UCSD-AML1 (cell line): ENCODE measurements around the gene CYFIP1.

ENCODE experiments used
- DNase-seq: peaks from one replicate; lab custom pipeline; 2025; ENCODE audit not compliant: unreplicated experiment; lab: John Stamatoyannopoulos, UW

The CYFIP1 gene

GRCh38 chr15:22918596-22919140, 61.5 kb downstream of the CYFIP1 start:
- DNase-seq = no peak

GRCh38 chr15:22918056-22918455, 62.1 kb downstream of the CYFIP1 start:
- DNase-seq = no peak

DNA sequence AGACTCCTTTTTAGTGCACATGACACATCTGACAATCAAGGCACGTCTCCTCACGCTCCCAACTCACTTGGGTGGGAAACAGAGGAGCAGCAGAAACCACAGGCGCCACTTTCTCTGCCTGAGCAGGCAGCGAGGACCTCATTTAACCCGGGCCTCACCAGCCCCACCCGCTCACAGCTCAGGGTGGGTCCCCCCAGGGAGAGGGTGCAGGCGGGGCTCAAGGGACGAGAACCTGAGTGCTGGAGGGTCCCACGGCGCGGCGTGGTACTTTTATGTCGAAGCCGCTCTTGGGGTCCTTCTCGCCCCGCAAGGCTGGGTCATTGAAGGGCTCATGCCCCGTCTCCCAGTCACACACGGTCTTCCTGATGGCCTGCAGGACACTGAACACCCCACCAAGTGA, 62.6 kb downstream of the CYFIP1 start:
- DNase-seq = no peak

GRCh38 chr15:22916606-22917350, 63.4 kb downstream of the CYFIP1 start:
- DNase-seq = no peak

- no peak for DNase-seq
Observed at GRCh38 chr15:22915866-22916515, 64.2 kb downstream of the CYFIP1 start.

DNA sequence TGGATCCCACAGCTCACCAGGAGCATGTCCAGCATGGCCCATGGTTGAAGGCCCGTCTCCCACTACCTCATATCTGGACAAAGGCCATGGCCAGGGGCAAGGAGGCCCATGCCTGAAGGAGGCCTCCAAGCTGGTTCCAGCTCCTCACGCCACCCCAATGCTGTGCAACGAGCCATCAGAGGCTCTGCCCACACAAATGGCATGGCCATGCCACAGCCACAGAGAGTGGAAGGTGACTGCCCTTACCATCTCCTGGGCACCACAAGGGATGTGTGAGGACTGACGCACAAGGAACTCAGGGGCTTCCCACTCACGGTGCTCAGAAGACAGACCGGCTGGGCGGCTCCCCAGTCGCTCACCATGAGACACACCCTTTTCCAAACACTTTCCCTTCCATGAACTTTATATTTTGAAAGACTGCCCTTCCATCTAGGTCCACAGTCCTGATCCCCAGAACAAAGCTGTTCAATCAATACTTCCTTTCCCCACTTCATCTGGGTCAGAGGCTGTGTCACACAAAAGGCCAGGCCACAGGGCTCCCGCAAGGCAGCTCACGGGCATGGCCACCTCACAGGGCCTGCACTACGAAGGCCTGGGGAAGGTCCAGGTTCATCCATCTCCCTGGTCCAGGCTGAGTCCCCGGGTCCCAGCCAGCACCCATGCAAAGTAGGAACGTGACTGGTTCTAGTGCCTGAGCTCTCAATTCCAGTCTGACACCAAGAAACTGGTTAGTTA, 66.4 kb downstream of the CYFIP1 start:
- DNase-seq = no peak

GRCh38 chr15:22912256-22912655, 67.9 kb downstream of the CYFIP1 start:
- no peak for DNase-seq

DNA sequence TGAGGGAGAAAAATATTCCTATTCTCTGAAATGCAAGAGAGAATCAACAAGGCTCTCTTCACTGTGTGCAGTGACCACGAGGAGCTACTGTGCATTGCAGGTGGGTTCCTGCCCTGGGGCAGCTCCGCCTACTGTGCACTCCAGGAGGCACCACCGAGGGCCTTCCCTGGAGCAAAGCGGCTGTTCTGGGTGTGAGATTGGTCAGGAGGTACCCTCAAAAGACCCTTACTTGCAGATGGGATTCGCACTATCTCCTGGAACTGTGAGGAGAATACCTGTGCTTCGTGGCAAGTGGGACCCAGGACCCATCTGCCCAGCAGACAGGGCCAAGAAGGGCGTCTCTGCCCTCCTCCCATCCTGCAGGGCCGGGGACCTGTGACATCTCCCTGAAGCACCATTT, 68.9 kb downstream of the CYFIP1 start:
- no peak for DNase-seq

DNA sequence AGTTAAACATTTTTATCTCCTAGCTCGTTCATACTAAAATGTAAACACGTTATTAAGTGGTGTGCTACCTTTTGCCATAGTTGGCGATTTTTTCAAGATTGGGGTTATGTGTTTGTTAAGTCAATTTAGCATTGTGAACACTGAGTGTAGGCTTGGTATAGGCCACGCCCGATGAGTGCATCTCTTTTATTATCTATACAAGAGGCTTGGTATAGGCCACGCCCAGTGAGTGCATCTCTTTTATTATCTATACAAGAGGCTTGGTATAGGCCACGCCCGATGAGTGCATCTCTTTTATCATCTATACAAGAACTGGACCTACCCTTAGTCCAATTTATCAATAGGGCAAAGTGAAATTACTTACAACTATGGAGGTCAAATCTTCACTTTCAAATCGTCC, 71.3 kb downstream of the CYFIP1 start:
- DNase-seq = no peak

- DNase-seq = no peak
Observed at GRCh38 chr15:22907161-22907950, 72.8 kb downstream of the CYFIP1 start.

- no peak for DNase-seq
Observed at GRCh38 chr15:22904736-22905135, 75.4 kb downstream of the CYFIP1 start.

DNA sequence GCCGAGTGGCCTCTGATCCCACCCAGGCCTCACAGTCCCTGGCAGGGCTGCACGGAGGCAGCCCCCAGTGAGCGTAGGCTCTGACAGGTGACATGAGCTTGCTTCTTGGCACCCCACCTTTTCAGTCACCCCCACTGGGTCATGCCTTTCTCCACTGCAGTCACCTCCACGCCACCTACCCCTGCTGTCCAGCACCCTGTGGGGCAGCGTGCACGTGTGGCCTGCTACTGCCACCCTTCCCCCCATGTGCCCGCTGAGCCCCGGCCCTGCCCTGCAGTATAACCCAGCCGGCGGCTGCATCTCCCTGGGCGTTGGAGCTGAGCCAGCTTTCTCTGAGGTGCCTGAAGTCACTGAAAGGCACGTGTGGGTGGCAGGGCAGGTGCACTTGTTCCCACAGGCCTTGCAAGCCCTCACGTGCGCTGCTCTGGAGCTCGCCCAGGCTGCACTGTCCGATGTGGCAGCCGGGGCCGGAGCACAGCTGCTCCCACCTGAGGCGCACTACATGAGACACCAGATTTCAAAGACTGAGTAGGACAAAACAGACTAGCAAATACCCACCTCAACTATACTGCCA, 76.1 kb downstream of the CYFIP1 start:
- DNase-seq = no peak

- no peak for DNase-seq
Observed at GRCh38 chr15:22903427-22903826, 76.7 kb downstream of the CYFIP1 start.

- DNase-seq = no peak
Observed at GRCh38 chr15:22902981-22903380, 77.2 kb downstream of the CYFIP1 start.

DNA sequence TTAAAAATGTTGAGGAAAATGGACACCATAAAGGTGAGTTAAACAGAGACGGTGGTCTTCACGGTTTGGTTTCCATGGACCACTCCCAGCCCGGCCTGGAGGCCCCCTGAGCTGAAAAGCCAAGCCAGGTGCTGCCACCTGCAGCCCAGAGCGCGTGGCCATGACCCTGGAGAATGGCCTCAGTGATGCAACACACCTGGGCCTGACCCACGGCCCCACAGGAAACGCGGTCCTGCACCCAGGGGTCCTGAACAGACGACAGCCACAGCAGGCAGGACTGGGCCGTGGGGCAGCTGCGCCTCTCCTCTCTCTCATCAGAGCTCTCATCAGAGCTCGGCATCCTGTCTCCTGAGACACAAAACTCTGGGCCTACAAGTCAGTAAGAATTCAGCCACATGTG, 77.6 kb downstream of the CYFIP1 start:
- no peak for DNase-seq

DNA sequence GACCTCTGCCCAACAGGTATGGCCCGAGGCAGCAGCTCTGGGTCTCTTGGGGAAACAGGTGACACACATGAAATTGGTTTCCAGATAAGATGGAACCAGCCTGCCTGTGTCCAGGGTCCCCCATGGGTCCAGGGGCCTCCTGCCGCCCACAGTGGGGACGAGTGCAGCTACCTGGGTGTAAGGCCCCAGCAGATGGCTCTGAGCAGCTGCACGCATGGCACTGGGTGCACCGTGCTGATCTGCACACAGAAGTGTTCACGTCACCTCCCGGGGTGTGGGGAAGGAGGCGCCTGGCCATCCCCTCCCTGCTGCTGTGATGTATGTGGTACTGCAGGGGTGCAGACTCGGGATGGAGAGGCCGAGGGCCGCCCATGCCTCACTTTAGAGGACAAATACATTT, 78.1 kb downstream of the CYFIP1 start:
- DNase-seq = no peak

GRCh38 chr15:22895465-22896190, 84.5 kb downstream of the CYFIP1 start:
- no peak for DNase-seq

DNA sequence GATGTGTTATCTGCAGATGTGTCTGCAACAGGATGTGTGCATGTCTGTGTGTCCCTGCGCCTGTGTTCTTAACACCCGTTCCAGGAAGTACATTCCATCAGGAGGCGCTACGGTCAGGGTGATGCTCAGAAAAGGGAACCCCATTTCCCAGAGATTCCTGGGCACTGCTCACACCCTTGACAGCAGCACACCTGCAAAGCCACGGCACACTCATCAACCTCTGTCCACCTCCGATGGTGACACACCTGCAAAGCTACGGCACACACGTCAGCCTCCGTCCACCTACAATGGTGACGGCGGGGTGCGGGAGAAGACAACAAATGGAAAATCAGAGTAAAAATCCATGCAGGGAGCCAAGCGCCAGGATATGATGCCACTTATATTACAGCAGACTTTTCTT, 86.3 kb downstream of the CYFIP1 start:
- DNase-seq = no peak

GRCh38 chr15:22893081-22893480, 87.1 kb downstream of the CYFIP1 start:
- DNase-seq = no peak

- no peak for DNase-seq
Observed at GRCh38 chr15:22892333-22892732, 87.8 kb downstream of the CYFIP1 start.
